Measurements from ENCODE around the gene SH3RF3. TPM values are rescaled to one million over a fixed set of nuclear protein-coding genes. Genes with fewer than 3 reads are reported as not detected.

Gene SH3RF3
- polyA plus RNA-seq, 1 of the 3 experiments (the other 2 are of a cell fraction), result 1.9 TPM

- WGBS (ENCODE audit: low lambda C conversion rate), result 87% methylated on average over 6 of the region's 6 CpGs
- no peak for DNase-seq
- H3K9ac ChIP-seq, result no peak overlapping the region
- no peaks in the 10 kb centered on the region for H3F3A ChIP-seq (replicated peaks; ENCODE audit: insufficient read depth)
- TF ChIP-seq YY1 (IDR thresholded peaks at IDR 0.05; ENCODE audit: low read depth) (no peak), RFX5 (IDR thresholded peaks at IDR 0.05; ENCODE audit: low read length) (no peak), RCOR1 (IDR thresholded peaks at IDR 0.05; ENCODE audit: low read length) (no peak), SIN3A (IDR thresholded peaks at IDR 0.05; ENCODE audit: borderline replicate concordance, low read depth, low read length) (no peak), TAF1 (IDR thresholded peaks at IDR 0.05; ENCODE audit: borderline replicate concordance, low read depth, low read length) (no peak)
- no peaks in the 10 kb centered on the region for H3K27me3 ChIP-seq (ENCODE audit: insufficient read depth)
- H3K9me2 ChIP-seq, result no peaks in the 10 kb centered on the region
- H2AFZ ChIP-seq (ENCODE audit: low read depth), result no peak overlapping the region
- H3K4me2 ChIP-seq, result no peak overlapping the region
- CTCF ChIA-PET, result interaction anchor here (1.4 kb wide), 1 partner anchor 313 kb away, joined by 3 read pairs; no protein-coding TSS in a partner anchor
- H4K20me1 ChIP-seq (ENCODE audit: insufficient read depth), result peaks cover 44% of the 10 kb centered on the region
- H3K9me3 ChIP-seq, result no peaks in the 10 kb centered on the region
- H3K4me3 ChIP-seq (ENCODE audit: low read depth in 2 of 2, low read length in 1 of 2), result no peak overlapping the region
- H3K4me1 ChIP-seq (ENCODE audit: control insufficient read depth in 1 of 2, insufficient read depth in 2 of 2, low read depth in 1 of 2, low read length in 1 of 2), result peaks cover 0 to 64% of the 10 kb centered on the region in 2 experiments; a peak in 1 of 4 replicates
- H3K36me3 ChIP-seq (replicated peaks in 1 of 2; ENCODE audit: control insufficient read depth in 1 of 2, insufficient read depth in 2 of 2, low read length in 1 of 2), result no peaks in the 10 kb centered on the region
- H3K27ac ChIP-seq (ENCODE audit: low read depth in 2 of 2, low read length in 1 of 2), result no peak overlapping the region
- POLR2A ChIA-PET, result no interaction called here
- H3K79me2 ChIP-seq (ENCODE audit: insufficient read depth), result peaks cover 14% of the 10 kb centered on the region; the same call in 1 of the 2 replicates
Measured at GRCh38 chr2:109197491-109198418, 68.8 kb downstream of the SH3RF3 start.

DNA sequence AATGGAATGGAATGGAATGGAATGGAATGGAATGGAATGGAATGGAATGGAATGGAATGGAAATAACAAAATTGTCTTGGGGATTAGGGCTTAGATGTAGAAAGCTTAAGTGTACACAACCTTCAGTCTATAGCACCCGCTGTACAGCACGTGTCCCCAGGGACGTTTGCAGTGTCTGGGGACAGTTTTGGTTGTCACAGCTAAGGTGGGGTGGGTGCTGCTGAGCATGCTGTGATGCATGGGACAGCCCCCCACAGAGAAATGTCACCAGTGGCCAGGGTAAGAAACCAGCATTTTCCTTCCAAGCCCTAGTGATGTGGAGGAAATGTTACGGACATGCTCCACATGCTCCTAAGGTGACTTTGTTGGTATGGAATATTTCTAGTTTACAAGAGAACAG is 70.8 kb downstream of the SH3RF3 start:
- no peak overlapping the region for H2AFZ ChIP-seq (ENCODE audit: low read depth)
- TF ChIP-seq, protein P1, sequence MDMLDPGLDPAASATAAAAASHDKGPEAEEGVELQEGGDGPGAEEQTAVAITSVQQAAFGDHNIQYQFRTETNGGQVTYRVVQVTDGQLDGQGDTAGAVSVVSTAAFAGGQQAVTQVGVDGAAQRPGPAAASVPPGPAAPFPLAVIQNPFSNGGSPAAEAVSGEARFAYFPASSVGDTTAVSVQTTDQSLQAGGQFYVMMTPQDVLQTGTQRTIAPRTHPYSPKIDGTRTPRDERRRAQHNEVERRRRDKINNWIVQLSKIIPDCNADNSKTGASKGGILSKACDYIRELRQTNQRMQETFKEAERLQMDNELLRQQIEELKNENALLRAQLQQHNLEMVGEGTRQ (IDR thresholded peaks at IDR 0.05; ENCODE audit: borderline replicate concordance, low read depth, low read length), result no peak
- TF ChIP-seq TAF1 (IDR thresholded peaks at IDR 0.05; ENCODE audit: borderline replicate concordance, low read depth, low read length), result no peak
- no peak for TF ChIP-seq GABPA (IDR thresholded peaks at IDR 0.05; ENCODE audit: low read depth)
- TF ChIP-seq RCOR1 (IDR thresholded peaks at IDR 0.05; ENCODE audit: low read length), result no peak
- TF ChIP-seq GATA2 (CRISPR knock-in tag; IDR thresholded peaks at IDR 0.05), result no peak
- TF ChIP-seq RFX5 (IDR thresholded peaks at IDR 0.05; ENCODE audit: low read length), result no peak
- no peak for TF ChIP-seq CHD2 (IDR thresholded peaks at IDR 0.05; ENCODE audit: low read length, partially characterized antibody)
- TF ChIP-seq POLR2AphosphoS5 (IDR thresholded peaks at IDR 0.05; ENCODE audit: low read depth, low read length), result no peak
- TF ChIP-seq ZBTB33 (IDR thresholded peaks at IDR 0.05; ENCODE audit: borderline replicate concordance, low read depth), result no peak
- peaks cover 0 to 67% of the 10 kb centered on the region in 2 experiments; a peak in 1 of 4 replicates for H3K4me1 ChIP-seq (ENCODE audit: control insufficient read depth in 1 of 2, insufficient read depth in 2 of 2, low read depth in 1 of 2, low read length in 1 of 2)
- H3K79me2 ChIP-seq (ENCODE audit: insufficient read depth), result peaks cover 14% of the 10 kb centered on the region; the same call in 1 of the 2 replicates
- H4K20me1 ChIP-seq (ENCODE audit: insufficient read depth), result peaks cover 37% of the 10 kb centered on the region
- DNase-seq, result no peak
- no peak overlapping the region for H3K4me2 ChIP-seq
- no peak overlapping the region for H3K27ac ChIP-seq (ENCODE audit: low read depth in 2 of 2, low read length in 1 of 2)
- no peaks in the 10 kb centered on the region for H3K27me3 ChIP-seq (ENCODE audit: insufficient read depth)
- WGBS (ENCODE audit: low lambda C conversion rate), result 96% methylated on average over 3 of the region's 4 CpGs
- ChIA-PET CTCF (no interaction called here), POLR2A (no interaction called here)
- H3K4me3 ChIP-seq (ENCODE audit: low read depth in 2 of 2, low read length in 1 of 2), result no peak overlapping the region
- H3K36me3 ChIP-seq (replicated peaks in 1 of 2; ENCODE audit: control insufficient read depth in 1 of 2, insufficient read depth in 2 of 2, low read length in 1 of 2), result no peaks in the 10 kb centered on the region
- H3K9me3 ChIP-seq, result no peaks in the 10 kb centered on the region
- H3F3A ChIP-seq (replicated peaks; ENCODE audit: insufficient read depth), result no peaks in the 10 kb centered on the region
- no peak overlapping the region for H3K9ac ChIP-seq
- no peaks in the 10 kb centered on the region for H3K9me2 ChIP-seq

Measured in SK-N-SH (cell line).